Left lung (tissue), 14 donors: Measurements from ENCODE around the gene TINAG. TPM values are rescaled to one million over a fixed set of nuclear protein-coding genes. Genes with fewer than 3 reads are reported as not detected.

Source experiments
- ATAC-seq: fragments of 200-7000 bp; cut with Tn5 transposase; one replicate; pipeline ENCODE4 v1.9.1; 2020; ENCODE audit warnings: moderate library complexity
- DNase-seq, 4 donors: peaks; one replicate each; pipeline ENCODE4 v3.0.0-alpha.2; 2013 to 2020
- H3K27ac ChIP-seq, 2 donors: fragments of 200-600 bp; sonication (generic) in 1 of 2; one replicate each; pipeline versions ENCODE4 v1.5.0 to v1.8.0; 2020 to 2021
- H3K27me3 ChIP-seq, 2 donors: fragments of 200-600 bp; sonication (generic) in 1 of 2; one replicate each; pipeline versions ENCODE4 v1.5.0 to v1.8.0; 2020 to 2021
- H3K36me3 ChIP-seq, 2 donors: fragments of 200-600 bp; sonication (generic) in 1 of 2; one replicate each; pipeline versions ENCODE4 v1.5.0 to v1.8.0; 2020 to 2021
- H3K4me1 ChIP-seq, 2 donors: fragments of 200-600 bp; one replicate each; pipeline ENCODE4 v1.8.0; 2021
- H3K4me3 ChIP-seq, 2 donors: fragments of 200-600 bp; sonication (generic) in 1 of 2; one replicate each; pipeline versions ENCODE4 v1.5.0 to v1.8.0; 2020 to 2021; ENCODE audit warnings: mild to moderate bottlenecking in 1 of 2
- H3K9me3 ChIP-seq, 2 donors: fragments of 200-600 bp; sonication (generic) in 1 of 2; one replicate each; pipeline versions ENCODE4 v1.5.0 to v1.8.0; 2020 to 2021
- intact Hi-C, 2 donors: fragments of 100-400 bp; cut with DNase I; formaldehyde crosslinking; loops; one replicate each; pipeline versions ENCODE4 v1.11.2 to v1.14.2; 2022
- long read RNA-seq, 12 donors: library from polyadenylated mRNA in 2 of 12; unstranded in 2 of 12; transcript quantifications; one replicate each; pipeline ENCODE4 v2.0.0 and lab custom pipeline, GENCODE V29; 2019 to 2026
- polyA plus RNA-seq, 6 donors: library from polyadenylated mRNA; unstranded; fragments of 120-200 nt; gene quantifications; one replicate each; pipeline ENCODE4 v1.2.1, GENCODE V29; 2013; ENCODE audit not compliant: insufficient read length in 6 of 6
- total RNA-seq, 2 donors: library from RNA; stranded (reverse); fragmentation: NEBNext Ultra II Directional; extraction: Animal tissue kit (Norgen Biotek cat#: 25700); gene quantifications; one replicate each; pipeline ENCODE4 v1.2.1, GENCODE V29; 2021
- TF ChIP-seq, protein P1 (sequence below), 2 donors: fragments of 200-600 bp; sonication (generic) in 1 of 2; IDR thresholded peaks; one replicate each; pipeline versions ENCODE4 v1.5.0 to v1.8.0; 2021; ENCODE audit warnings: antibody characterized with exemption in 2 of 2
- donor health status: DM: no; HTN: yes; CAD: no.
- donor health status: DM: no; HTN: no; CAD: no.

Gene TINAG
- total RNA-seq (not detected), polyA plus RNA-seq (under 1 TPM in 1 of 6 donors, not detected in 5; 0.24 TPM)
- long read RNA-seq, donor 1, partial matches to known transcripts = 0 of 1 reads
- long read RNA-seq, donor 1, other reads (novel, unspliced or antisense) = 0 of 1 reads
- long read RNA-seq, donor 2 = 0 reads
- long read RNA-seq, donor 3 = 0 reads
- long read RNA-seq, donor 4 = 0 reads
- long read RNA-seq, donor 5 = 0 reads
- long read RNA-seq, donor 6 = 0 reads
- long read RNA-seq, donor 7 = 0 reads
- long read RNA-seq, donor 8 = 0 reads
- long read RNA-seq, donor 9 = 0 reads
- long read RNA-seq, donor 10 = 0 reads
- long read RNA-seq, donor 11 = 0 reads
- long read RNA-seq, donor 12 = 0 reads

DNA sequence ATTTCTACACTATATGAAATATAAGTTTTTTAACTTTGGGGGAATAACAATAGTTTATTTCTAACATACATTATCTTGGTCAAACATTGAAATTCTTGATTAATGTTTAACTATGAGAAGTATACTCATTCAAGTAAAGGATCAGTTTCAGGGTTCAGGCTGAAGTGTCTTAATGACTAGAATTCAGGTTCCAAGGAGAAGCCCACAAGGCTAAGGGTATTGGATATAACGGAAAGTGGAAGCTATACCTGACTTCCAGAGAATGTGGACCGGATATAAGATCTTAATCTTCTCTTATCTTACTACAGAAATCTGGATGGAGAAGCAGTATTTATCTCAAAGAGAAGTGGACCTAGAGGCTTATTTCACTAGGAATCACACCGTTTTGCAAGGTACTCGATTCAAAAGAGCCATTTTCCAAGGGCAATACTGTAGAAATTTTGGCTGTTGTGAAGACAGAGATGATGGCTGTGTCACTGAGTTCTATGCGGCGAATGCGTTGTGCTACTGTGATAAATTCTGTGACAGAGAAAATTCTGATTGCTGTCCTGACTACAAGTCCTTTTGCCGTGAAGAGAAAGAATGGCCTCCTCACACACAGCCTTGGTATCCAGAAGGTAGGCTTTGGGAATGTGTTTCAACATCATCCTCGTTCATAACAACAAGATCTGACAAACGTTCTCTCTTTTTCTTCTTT is at the start of gene TINAG:
TINAG (plus strand) TSS at position 153 of the 697 bp plus-strand sequence; CDS start at position 263, 110 bp downstream.
- H3K27me3 ChIP-seq = no peaks in the 10 kb centered on the region
- ATAC-seq = no peak

DNA sequence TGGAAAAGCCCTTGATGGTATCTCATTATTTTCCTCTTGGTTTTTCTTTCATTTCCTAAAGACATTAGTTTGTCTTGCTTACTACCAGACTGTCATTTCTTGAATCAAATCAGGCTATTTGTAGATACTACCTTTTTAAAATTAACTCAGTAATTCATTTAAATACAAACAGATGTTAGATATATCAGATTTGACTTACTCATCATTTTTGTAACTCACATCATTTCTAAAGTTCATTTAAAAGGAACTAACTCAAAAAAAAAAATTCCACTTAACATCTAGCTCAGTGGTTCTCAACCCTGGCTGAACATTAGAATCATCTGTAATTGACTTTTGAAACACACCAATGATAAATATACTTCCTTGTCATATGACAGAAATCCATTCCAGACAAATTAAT is 48.2 kb upstream of the TINAG start:
- no peaks in the 10 kb centered on the region for H3K4me1 ChIP-seq
- H3K27ac ChIP-seq = no peak overlapping the region
- ATAC-seq = no peak
- H3K9me3 ChIP-seq = no peaks in the 10 kb centered on the region
- no peaks in the 10 kb centered on the region for H3K36me3 ChIP-seq
- no peak overlapping the region for H3K4me3 ChIP-seq
- intact Hi-C loops = no loop called here
- TF ChIP-seq, protein P1, sequence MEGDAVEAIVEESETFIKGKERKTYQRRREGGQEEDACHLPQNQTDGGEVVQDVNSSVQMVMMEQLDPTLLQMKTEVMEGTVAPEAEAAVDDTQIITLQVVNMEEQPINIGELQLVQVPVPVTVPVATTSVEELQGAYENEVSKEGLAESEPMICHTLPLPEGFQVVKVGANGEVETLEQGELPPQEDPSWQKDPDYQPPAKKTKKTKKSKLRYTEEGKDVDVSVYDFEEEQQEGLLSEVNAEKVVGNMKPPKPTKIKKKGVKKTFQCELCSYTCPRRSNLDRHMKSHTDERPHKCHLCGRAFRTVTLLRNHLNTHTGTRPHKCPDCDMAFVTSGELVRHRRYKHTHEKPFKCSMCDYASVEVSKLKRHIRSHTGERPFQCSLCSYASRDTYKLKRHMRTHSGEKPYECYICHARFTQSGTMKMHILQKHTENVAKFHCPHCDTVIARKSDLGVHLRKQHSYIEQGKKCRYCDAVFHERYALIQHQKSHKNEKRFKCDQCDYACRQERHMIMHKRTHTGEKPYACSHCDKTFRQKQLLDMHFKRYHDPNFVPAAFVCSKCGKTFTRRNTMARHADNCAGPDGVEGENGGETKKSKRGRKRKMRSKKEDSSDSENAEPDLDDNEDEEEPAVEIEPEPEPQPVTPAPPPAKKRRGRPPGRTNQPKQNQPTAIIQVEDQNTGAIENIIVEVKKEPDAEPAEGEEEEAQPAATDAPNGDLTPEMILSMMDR (IDR thresholded peaks at IDR 0.05) = no peak
- no peak for DNase-seq
- H3K27me3 ChIP-seq = no peaks in the 10 kb centered on the region

More for the DNA sequence above, at the start of gene TINAG:
- intact Hi-C loops = no loop called here
- no peak within 1 kb of the TSS for H3K27ac ChIP-seq
- H3K4me1 ChIP-seq = no peaks in the 10 kb centered on the region
- no peaks in the 10 kb centered on the region for H3K9me3 ChIP-seq
- no peaks in the 10 kb centered on the region for H3K36me3 ChIP-seq
- H3K4me3 ChIP-seq = no peak within 1 kb of the TSS
- DNase-seq = no peak
- TF ChIP-seq, protein P1 (IDR thresholded peaks at IDR 0.05) = no peak

DNA sequence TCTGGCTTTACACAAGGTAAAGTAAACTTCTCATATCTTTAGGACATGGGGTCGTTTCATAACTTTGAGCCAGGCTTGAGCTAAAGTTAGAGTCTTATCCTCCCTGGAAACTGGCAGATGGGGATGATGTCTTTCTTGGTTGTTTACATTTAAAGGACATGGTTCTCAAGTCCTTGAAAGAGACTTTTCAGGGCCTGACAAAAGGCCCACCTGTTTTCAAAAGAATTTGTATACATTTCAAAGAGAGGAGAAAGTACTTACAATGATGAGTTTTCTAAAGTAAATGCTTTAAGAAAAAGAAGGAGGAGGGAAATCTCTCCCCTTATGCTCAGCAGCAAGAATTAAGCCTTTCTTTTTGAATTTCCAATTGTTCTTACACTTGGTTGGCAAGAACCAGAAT is 45.7 kb upstream of the TINAG start:
- Histone ChIP-seq H3K36me3 (no peaks in the 10 kb centered on the region), H3K4me1 (no peaks in the 10 kb centered on the region), H3K4me3 (no peak overlapping the region), H3K27ac (no peak overlapping the region), H3K9me3 (no peaks in the 10 kb centered on the region), H3K27me3 (no peaks in the 10 kb centered on the region)
- intact Hi-C loops = no loop called here
- DNase-seq (no peak), ATAC-seq (no peak)
- TF ChIP-seq, protein P1 (IDR thresholded peaks at IDR 0.05) = no peak

GRCh38 chr6:54262971-54263370 is 45.3 kb upstream of the TINAG start:
- ATAC-seq (no peak), DNase-seq (no peak)
- Histone ChIP-seq H3K27ac (no peak overlapping the region), H3K4me3 (no peak overlapping the region), H3K9me3 (no peaks in the 10 kb centered on the region), H3K4me1 (no peaks in the 10 kb centered on the region), H3K27me3 (no peaks in the 10 kb centered on the region), H3K36me3 (no peaks in the 10 kb centered on the region)
- TF ChIP-seq, protein P1 (IDR thresholded peaks at IDR 0.05) = no peak
- intact Hi-C loops = no loop called here

DNA sequence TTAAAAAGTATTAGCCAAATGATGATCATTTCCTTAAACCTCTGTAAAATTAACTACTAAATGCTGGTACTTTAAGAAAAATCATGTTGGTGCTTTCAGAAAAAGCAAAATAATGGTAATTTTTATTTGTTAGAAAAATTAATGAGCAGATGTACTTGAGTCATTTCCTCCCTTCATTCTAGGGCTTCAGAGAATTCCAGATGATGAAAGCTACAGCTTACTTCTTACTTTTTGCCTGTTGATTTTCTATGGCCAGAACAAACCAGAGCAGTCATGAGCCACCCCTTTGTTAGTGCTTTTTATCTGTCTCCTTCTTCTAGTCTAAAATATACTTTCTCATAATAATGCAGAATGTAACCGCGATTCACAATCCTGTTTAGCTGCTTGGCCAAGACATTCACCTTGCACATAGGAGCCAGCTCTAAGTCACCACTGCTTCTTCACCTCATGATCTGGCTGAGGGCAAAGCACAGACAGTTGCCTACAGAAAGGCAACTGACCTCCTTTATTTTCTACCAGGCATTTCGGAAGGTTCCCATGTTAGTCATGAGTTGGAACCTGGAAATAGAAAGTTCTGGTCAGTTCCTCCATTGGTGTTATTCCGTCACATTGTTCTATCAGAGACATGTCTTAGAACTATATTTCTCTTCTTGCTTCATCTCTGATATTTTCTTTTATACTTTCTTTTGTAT is 43.5 kb upstream of the TINAG start:
- ATAC-seq = no peak
- no peak for DNase-seq
- TF ChIP-seq, protein P1 (IDR thresholded peaks at IDR 0.05) = no peak
- Histone ChIP-seq H3K4me3 (no peak overlapping the region), H3K27ac (no peak overlapping the region), H3K4me1 (no peaks in the 10 kb centered on the region), H3K36me3 (no peaks in the 10 kb centered on the region), H3K9me3 (no peaks in the 10 kb centered on the region), H3K27me3 (no peaks in the 10 kb centered on the region)
- intact Hi-C loops = no loop called here
